ENCODE results near the gene DNAJB11. TPM values are rescaled to one million over a fixed set of nuclear protein-coding genes. Genes with fewer than 3 reads are reported as not detected.

Gene DNAJB11
- total RNA-seq, 4 donors from 2014 or later, result 39.5 to 65.3 (median 47.3) TPM

DNA sequence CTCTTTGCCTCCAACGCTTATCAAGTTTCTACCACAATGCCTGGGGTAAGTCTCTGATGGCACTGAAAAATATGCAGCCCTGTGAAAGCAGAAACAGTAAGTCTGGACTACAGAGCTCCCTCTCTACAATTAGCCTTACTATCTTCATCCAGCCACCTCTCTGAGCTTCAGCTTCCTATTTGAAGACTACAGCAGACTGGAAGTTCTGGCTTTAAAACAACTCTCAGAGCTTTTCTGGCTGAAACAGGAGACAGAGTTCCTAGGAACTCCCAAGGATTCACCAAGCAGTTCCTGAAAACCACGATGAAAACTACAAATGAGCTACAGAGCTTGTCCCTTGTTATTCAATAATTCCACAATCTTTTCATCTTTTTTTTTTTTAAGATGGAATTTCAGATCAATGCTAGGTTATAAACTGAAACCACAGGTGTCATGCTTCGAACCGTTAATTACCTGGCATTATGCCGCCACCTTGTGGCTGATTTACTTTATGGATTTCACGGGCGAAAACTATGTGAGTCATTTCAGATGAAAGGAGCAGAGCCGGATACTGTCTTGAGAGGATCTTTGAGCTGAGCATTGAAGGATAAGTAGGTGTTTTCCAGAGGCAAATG lies 30.2 kb upstream of the DNAJB11 start:
- TF ChIP-seq, protein P1, sequence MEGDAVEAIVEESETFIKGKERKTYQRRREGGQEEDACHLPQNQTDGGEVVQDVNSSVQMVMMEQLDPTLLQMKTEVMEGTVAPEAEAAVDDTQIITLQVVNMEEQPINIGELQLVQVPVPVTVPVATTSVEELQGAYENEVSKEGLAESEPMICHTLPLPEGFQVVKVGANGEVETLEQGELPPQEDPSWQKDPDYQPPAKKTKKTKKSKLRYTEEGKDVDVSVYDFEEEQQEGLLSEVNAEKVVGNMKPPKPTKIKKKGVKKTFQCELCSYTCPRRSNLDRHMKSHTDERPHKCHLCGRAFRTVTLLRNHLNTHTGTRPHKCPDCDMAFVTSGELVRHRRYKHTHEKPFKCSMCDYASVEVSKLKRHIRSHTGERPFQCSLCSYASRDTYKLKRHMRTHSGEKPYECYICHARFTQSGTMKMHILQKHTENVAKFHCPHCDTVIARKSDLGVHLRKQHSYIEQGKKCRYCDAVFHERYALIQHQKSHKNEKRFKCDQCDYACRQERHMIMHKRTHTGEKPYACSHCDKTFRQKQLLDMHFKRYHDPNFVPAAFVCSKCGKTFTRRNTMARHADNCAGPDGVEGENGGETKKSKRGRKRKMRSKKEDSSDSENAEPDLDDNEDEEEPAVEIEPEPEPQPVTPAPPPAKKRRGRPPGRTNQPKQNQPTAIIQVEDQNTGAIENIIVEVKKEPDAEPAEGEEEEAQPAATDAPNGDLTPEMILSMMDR (IDR thresholded peaks at IDR 0.05), result peak; percentile 60 to 88 (median 82)
- no peak for TF ChIP-seq POLR2A (IDR thresholded peaks at IDR 0.05)
- no peaks in the 10 kb centered on the region for H3K9me3 ChIP-seq
- peaks cover 0 to 4% (median 0%) of the 10 kb centered on the region in 3 donors for H3K36me3 ChIP-seq
- WGBS, 2 donors, result 13 to 15% methylated on average over 6 to 8 of the region's 8 CpGs
- peak overlapping the region in 1 of 4 donors; percentile 34 for H3K4me3 ChIP-seq
- intact Hi-C loops (cut with DNase I), result loop anchor here (10.0 kb wide), 1 partner anchor 556 kb away; no protein-coding TSS in a partner anchor
- no peaks in the 10 kb centered on the region for H3K27me3 ChIP-seq
- H3K27ac ChIP-seq, result peak overlapping the region in 1 of 4 donors; percentile 17
- no peak for DNase-seq
- H3K4me1 ChIP-seq, result peaks cover 0 to 24% (median 3%) of the 10 kb centered on the region in 3 donors

DNA sequence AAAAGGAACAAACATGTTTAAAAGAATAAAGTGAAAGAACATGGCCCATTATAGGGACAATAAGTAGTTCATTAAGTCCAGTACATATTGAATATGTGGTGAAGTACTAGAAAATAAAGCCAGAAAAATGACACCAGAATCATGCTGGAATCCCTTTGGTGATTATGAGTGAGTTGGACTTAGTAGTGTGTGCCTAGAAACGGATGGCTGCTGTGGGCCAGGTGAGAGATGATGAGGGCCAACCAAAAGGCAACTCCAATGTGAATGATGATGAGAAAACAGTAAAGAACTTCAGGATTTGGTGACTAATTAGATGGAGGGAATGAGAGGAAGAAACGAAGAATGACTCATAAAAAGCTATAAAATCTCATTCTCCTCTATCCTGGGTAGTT lies 29.7 kb upstream of the DNAJB11 start:
- WGBS, 2 donors, result 11 to 32% methylated on average over 2 of the region's 2 CpGs
- no peak for TF ChIP-seq POLR2A (IDR thresholded peaks at IDR 0.05)
- TF ChIP-seq, protein P1 (IDR thresholded peaks at IDR 0.05), result no peak
- H3K4me1 ChIP-seq, result peaks cover 0 to 24% (median 3%) of the 10 kb centered on the region in 3 donors
- H3K27ac ChIP-seq, result no peak overlapping the region
- peaks cover 0 to 4% (median 0%) of the 10 kb centered on the region in 3 donors for H3K36me3 ChIP-seq
- intact Hi-C loops (cut with DNase I), result loop anchor here (10.0 kb wide), 1 partner anchor 556 kb away; no protein-coding TSS in a partner anchor
- H3K27me3 ChIP-seq, result no peaks in the 10 kb centered on the region
- H3K4me3 ChIP-seq, result no peak overlapping the region
- no peak for DNase-seq
- H3K9me3 ChIP-seq, result no peaks in the 10 kb centered on the region

DNA sequence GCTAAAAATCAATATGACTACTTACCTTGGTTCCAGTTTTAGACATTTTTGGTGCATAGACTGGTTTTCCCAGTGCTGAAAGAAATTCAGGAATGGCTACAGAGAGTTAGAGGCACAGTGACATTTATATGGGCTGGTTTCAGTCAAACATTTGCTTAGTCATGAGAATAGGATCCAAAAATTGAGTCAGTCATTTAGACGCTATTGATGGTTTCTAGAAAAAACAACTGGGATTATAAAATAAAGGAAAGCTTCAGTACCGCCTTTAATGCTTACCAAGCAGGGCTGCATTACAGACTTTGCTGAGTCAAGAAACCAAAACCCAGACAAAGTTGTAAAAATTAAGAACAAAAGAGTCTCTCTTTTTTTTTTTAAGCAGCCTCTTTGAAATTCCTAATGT lies 26.2 kb upstream of the DNAJB11 start, which contains the start of gene CRYGS:
CRYGS (minus strand) TSS at position 100 of the 400 bp plus-strand sequence; CDS start at position 46, 54 bp downstream.
- TF ChIP-seq POLR2A (IDR thresholded peaks at IDR 0.05), result no peak
- TF ChIP-seq, protein P1 (IDR thresholded peaks at IDR 0.05), result no peak
- intact Hi-C loops (cut with DNase I), result loop anchor here (10.0 kb wide), 1 partner anchor 559 kb away; no protein-coding TSS in a partner anchor
- no peak for DNase-seq
- peaks cover 0 to 23% (median 3%) of the 10 kb centered on the region in 3 donors for H3K36me3 ChIP-seq
- peaks cover 0 to 16% (median 3%) of the 10 kb centered on the region in 3 donors for H3K4me1 ChIP-seq
- H3K9me3 ChIP-seq, result no peaks in the 10 kb centered on the region
- no peak within 1 kb of the TSS for H3K4me3 ChIP-seq
- H3K27me3 ChIP-seq, result no peaks in the 10 kb centered on the region
- WGBS, 2 donors, result 47 to 62% methylated on average over 2 of the region's 2 CpGs
- no peak within 1 kb of the TSS for H3K27ac ChIP-seq

DNA sequence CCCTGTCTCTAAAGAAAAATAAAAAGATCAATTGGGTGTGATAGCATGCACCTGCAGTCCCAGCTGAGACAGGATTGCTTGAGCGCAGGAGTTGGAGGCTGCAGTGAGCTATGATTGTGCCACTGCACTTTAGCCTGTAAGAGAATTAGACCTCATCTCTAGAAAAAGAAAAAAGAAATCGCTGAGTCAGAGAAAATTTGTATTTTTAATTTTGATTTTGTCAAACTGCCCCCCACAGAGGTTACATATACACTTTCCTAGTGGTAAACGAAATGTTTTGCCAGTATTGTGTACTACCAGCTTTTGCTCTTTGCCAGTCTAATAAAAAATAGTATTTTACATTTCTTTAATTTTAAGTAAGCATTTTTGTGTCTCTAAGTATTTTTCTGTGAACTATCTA lies 21.0 kb upstream of the DNAJB11 start:
- H3K36me3 ChIP-seq, result peaks cover 0 to 74% (median 10%) of the 10 kb centered on the region in 3 donors
- H3K4me1 ChIP-seq, result peaks cover 0 to 2% (median 0%) of the 10 kb centered on the region in 3 donors
- H3K27ac ChIP-seq, result no peak overlapping the region
- no peaks in the 10 kb centered on the region for H3K27me3 ChIP-seq
- intact Hi-C loops (cut with DNase I), result loop anchor here (10.0 kb wide), 1 partner anchor 565 kb away; no protein-coding TSS in a partner anchor
- H3K4me3 ChIP-seq, result no peak overlapping the region
- no peak for TF ChIP-seq POLR2A (IDR thresholded peaks at IDR 0.05)
- TF ChIP-seq, protein P1 (IDR thresholded peaks at IDR 0.05), result no peak
- H3K9me3 ChIP-seq, result no peaks in the 10 kb centered on the region
- DNase-seq, result no peak
- 93 to 95% methylated on average over 3 of the region's 3 CpGs for WGBS, 2 donors

DNA sequence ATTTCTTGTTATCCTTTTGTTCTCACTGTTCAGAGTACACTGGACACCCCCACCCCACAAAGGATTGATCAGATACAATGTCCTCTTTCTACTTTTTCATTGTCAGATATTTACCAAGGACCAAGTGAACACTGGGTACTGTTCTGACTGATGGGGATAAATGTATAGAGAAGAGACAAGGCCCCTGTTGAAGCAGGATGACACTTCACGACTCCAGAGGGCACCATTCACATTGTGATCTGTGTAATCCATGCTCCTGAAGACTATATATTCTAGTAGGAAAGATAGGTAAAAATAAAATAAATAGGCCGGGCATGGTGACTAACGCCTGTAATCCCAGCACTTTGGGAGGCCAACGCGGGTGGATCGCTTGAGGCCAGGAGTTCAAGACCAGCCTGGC lies 19.1 kb upstream of the DNAJB11 start:
- Histone ChIP-seq H3K36me3 (peaks cover 0 to 89% (median 18%) of the 10 kb centered on the region in 3 donors), H3K9me3 (no peaks in the 10 kb centered on the region), H3K27ac (no peak overlapping the region), H3K27me3 (no peaks in the 10 kb centered on the region), H3K4me1 (no peaks in the 10 kb centered on the region), H3K4me3 (no peak overlapping the region)
- intact Hi-C loops (cut with DNase I), result no loop called here
- TF ChIP-seq, protein P1 (IDR thresholded peaks at IDR 0.05), result no peak
- no peak for TF ChIP-seq POLR2A (IDR thresholded peaks at IDR 0.05)
- DNase-seq, result no peak
- 81 to 90% methylated on average over 6 of the region's 6 CpGs for WGBS, 2 donors
